GM18907 (cell line): ENCODE measurements around the gene NDUFA3.

ENCODE experiments used
- ATAC-seq: cut with Tn5 transposase; IDR thresholded peaks from one replicate; pipeline ENCODE4 v1.9.1; 2021; ENCODE audit warnings: mild to moderate bottlenecking, moderate library complexity; ENCODE audit not compliant: unreplicated experiment

The NDUFA3 gene

DNA sequence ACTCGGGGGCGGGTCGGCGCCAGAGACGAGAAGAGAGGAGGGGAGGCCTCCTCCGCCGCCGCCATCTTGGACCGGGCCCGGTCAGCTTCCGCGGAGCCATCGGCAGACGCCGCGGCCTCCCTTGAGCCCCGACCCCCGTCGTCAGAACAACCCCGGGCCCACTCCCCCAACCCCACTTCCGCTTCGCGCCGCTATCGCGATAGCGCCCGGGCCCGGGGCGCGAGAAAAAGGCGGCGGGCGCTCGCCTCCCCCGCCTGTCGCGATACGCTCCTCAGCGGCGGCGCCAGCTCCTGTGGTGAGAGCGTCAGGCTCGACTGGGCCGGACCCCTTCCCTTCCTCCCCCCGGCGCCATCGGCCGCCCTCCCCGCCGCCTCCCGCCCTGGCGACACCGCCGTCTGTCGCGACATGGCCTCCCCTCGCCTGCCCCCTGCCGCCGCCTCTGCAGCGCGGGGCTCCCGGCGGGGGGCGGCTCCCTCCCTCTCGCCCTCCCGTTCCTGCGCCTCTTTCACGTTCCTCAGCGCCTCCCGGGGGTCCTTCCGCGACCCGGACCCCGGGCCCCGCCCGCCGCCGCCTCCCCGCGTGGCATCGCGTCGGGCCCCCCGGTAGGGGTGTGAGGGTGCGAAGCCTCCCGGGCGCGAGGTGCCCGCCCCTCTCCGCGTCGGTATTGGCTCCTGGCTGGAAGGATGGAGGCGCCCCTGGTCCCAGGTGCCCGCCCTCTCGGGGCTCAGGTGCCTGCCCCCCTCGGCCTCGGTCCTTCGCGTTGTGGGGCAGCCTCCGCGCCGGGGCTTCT is 35.2 kb downstream of the NDUFA3 start, which contains the start of gene CNOT3:
TSS of gene CNOT3 (plus strand) at position 64 of the 790 bp plus-strand sequence. CDS start 5,217 bp downstream, outside the sequence.
- ATAC-seq: no peak

DNA sequence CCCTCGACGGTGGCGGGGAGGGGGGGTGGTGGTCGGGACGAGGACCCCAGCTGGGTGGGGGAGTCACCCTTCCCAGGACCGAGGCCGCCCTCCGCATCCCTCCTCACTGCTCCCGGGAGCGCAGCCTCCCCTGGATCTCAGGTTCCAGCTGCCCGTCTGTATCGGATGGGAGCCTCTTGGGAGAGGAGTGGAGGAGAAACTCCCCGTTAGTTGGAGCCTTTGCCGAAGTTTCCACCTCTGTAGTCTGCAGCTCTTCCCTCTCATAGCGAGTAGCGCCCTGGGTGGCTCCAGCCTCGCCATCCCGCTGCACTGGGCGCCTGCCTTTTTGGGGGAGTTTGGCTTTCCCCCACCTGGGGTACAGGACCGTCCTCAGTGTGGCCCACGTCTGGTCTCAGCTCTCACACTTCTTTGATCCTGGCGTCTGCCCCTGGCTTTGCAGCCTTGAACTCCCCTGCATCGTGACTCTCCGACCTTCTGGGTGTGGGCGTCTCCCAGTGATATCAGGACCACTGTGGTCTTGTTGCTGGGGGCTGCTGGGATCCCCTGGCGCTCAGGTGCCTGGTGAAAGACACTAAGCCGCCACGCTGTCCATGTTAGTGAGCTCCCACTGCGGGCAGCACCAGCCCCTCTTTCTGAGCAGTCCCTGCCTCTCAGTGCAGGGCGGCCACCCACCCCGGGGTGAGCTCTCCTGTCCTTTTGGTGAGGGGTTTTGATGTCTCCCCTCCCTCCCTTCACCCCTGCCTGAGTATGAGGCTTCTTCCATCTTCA is 36.0 kb downstream of the NDUFA3 start:
- ATAC-seq: no peak

DNA sequence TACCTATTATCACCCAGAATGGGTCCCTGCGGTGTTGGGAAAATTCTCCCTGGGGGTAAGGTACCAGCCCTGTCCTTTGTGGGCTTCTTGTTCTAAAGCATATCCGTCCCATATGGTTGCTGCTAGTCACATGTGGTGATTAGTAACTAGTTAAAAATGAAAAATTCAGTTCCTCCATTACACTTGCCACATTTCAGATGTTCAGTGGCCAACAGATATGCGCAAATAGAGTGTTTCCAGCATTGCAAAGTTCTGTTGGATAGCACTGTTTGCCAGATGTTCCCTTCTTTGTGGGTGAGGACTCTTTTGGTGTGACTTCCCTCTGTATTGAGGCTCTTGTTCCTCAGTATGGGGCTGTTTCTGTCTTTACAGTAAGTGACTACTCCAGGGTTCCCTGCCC is 38.7 kb downstream of the NDUFA3 start:
- ATAC-seq: no peak

DNA sequence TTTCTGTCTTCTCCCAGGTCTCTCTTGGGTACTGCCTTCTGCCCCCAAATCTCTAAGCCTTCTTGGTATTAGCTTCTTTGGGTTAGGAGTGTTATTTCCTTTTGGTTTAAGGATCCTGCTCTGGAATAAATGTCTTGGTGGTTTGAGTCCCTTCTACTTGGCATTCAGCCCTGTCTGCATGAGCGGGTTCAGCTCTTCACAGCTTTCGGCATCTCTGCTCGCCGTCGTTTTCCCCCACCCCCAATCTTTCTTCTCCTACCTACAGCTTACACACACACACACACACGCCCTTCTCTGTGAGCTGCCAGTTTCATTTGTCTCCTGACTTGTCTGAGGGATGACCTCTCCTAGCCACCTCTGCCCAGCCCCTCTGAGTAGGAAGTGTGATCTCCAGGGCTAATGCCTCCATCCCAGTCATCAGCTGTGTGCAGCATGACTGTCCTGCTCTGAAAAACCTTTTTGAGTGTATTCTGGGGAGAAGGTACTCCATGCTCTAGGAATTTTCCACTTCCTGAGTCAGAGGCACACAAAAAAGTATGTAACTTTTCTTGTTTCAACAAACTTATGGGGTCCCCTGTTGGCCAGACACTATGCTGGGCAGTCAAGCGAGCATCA is 39.6 kb downstream of the NDUFA3 start:
- ATAC-seq: no peak

DNA sequence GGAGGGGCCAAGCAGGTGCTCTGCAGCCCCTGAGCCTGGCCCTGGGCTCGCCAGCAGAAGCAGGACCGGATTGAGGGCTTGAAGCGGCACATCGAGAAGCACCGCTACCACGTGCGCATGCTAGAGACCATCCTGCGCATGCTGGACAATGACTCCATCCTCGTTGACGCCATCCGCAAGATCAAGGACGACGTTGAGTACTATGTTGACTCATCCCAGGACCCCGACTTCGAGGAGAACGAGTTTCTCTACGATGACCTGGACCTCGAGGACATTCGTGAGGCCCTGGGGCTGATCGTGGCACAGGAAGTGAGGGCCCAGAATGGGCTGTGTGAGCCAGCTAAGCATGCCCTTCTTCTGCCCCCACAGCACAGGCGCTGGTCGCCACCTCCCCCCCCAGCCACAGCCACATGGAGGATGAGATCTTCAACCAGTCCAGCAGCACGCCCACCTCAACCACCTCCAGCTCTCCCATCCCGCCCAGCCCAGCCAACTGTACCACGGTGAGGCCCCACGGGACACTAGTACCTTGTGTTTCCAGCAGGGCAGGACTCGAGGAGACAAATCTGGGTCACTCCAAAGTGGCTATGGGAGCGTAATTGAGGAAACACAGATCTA is 43.0 kb downstream of the NDUFA3 start:
- no peak for ATAC-seq

DNA sequence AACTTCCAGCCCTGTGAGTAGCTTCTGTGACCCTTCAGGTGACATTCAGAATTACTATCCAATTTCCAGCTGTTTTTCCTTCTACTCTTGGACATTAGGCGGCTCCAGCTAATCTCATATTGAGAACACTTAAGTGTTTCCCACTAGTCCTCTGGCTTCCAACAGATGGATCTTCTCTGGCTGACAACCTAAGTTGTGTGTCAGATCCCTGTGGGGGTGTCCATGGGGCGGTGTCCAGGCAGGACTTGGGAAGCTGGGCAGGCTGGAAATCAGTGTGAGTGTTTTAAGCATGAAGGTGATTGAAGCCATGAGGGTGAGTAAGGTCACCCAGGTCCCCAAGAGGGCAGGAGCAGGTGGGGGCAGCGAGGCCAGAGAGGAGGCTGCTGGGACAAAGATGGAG is 45.0 kb downstream of the NDUFA3 start:
- no peak for ATAC-seq

DNA sequence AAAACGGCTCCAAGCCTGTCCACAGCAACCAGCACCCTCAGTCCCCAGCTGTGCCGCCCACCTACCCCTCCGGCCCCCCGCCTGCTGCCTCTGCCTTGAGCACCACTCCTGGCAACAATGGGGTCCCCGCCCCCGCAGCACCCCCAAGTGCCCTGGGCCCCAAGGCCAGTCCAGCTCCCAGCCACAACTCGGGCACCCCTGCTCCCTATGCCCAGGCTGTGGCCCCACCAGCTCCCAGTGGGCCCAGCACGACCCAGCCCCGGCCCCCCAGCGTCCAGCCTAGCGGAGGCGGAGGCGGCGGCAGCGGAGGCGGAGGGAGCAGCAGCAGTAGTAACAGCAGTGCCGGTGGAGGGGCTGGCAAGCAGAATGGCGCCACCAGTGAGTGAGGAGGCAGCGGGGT is 45.5 kb downstream of the NDUFA3 start:
- no peak for ATAC-seq

DNA sequence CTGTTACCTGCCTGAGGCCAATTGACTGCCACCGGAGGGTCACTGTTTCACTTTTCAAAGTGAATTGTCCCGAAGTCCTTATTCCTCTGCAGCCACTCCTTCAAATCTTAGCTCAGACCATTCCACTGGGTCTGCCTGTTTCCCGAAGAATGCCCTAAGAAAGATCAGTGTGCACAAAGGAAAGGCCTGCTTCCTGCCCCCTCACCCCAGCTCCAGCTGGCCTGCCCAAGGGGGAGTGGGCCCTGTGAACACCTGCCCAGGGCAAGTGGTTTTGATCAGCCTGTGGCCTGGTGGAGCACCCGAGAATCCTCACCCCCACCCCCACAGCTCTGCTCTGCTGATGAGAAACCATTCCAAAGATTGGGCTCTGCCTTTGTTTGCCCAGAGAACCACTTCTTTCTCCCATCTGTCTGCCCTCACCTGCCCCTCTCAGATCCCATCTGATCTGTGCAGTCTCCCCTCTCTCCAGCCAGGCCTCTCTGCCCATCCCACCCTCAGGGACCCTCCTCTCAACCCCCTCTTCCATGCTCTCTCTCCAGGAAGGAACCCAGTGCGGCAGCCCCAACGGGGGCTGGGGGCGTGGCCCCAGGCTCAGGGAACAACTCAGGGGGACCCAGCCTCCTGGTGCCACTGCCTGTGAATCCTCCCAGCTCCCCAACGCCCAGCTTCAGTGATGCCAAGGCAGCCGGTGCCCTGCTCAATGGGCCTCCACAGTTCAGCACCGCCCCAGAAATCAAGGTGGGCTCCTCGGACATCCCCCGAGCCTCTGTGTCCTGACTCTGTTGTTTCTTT is 46.6 kb downstream of the NDUFA3 start:
- ATAC-seq: no peak

DNA sequence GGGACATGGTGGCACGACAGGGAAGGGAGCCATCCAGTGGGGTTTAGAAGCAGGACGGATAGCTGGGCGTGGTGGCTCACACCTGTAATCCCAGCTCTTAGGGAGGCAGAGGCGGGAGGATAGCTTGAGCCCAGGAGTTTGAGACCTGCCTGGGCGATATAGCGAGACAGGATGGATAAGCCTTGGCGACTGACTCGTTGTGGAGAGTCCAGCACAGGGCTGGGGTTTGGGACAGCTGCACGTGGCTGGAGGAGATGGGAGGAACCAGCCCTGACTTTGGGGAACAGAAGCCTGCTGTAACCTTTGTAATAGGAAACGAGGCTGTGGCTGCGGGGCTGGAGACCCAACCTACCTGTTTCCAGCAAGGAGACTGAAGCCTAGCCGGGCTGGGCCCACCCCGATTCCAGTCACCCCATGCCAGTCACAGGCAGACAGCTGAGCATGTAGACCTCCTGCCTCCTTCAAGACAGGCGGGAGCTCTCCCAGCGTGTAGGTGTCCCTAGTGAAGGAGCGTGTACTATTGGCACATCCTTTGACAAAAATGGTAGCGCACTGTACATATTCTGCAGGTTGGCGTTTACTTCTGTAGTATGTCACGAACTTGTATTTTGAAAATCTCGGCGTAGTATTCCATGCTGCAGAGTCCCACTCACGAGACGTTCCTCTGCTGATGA is 48.8 kb downstream of the NDUFA3 start:
- no peak for ATAC-seq

DNA sequence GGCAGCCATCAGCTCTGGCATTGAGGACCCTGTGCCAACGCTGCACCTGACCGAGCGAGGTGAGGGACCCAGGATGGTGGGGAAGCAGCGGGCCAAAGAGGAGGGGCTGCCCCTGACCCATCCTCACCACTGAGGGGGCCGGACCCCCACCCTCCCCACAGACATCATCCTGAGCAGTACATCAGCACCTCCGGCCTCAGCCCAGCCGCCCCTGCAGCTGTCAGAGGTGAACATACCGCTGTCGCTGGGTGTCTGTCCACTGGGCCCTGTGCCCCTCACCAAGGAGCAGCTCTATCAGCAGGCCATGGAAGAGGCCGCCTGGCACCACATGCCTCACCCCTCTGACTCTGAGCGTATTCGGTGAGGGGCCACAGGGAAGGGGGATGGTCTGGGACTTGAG is 49.6 kb downstream of the NDUFA3 start:
- ATAC-seq: no peak

DNA sequence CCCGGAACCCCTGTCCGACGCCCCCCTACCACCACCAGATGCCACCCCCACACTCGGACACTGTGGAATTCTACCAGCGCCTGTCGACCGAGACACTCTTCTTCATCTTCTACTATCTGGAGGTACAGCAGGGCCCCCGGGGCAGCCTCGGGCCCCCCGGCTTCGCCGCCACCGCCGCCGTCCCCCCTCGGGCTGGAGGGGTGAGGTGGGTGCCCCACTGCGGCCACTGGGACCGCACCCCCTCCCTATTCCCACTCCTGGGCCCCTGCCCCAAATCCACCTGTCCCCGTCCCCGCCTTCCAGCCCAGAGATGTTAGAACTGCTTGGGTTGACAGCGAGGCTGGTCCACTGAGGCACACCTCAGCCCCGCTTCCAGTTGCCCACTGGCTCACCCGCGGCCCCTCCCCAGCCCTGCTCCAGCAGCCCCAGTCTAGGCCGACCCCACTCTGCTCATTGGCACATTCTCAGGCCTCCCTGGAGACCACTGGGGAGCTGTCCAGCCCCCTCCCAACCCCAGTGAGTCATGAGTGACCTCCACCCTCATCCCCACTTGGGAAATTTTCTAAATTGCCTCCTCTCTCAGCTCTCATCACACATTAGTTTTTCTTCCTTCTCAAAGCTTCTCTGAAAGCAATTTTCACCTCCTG is 50.3 kb downstream of the NDUFA3 start:
- no peak for ATAC-seq

DNA sequence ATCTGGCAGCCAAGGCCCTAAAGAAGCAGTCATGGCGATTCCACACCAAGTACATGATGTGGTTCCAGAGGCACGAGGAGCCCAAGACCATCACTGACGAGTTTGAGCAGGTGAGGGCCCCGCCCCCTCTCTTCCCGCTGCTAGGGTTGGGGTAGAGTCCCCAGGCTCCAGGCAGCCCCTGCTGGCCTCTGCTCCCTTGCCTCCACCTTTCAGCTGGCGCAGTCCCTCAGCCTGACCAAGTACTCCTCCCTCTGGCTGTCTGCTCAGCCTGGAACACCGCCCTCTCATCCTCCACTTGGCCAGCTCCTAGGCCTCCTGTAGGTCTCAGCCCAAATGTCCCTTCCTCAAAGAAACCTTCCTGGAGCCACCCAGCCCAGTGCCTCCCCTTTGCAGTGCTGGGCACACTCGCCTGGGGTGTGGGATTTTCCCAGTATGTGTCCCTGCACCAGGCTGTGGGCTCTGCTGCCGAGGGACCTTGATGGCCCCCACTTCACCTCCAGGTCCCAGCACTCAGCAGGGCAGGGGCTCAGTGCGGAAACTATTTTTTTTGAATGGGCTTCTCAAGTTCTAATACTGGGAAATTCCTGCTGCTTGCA is 51.2 kb downstream of the NDUFA3 start:
- no peak for ATAC-seq

DNA sequence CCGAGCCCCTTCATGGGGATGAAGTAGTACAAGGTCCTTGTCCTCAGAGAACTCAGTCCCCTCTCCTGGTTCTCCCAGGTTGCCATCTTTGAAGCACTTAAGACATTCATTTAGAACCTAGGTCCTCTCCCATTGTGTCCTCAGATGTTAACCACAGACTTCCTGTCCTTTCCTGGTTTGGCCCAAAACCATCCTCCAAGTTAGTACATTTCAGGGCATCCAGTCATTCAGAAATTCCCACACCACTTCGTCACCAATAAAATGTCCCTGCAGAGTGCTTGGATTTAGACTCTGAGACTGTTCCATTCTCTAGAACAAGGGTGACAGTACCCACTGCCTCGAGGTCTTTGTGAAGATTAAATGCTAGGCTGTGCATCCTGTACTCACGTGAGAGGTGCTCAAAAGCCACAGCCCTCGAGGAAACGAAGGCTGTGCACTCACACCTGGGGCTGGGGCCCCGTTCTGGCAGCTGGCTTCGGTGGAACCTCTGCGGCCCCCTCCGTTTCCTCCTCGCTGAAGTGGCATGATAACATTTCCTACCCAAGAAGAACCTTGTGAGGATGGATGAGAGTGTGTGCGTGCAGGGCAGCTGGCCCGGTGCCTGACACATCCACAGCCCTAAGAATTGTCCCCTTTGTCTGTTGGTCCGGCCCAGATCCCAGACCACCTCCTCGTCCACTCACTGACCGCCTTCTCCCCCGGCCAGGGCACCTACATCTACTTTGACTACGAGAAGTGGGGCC is 52.1 kb downstream of the NDUFA3 start:
- ATAC-seq: no peak

DNA sequence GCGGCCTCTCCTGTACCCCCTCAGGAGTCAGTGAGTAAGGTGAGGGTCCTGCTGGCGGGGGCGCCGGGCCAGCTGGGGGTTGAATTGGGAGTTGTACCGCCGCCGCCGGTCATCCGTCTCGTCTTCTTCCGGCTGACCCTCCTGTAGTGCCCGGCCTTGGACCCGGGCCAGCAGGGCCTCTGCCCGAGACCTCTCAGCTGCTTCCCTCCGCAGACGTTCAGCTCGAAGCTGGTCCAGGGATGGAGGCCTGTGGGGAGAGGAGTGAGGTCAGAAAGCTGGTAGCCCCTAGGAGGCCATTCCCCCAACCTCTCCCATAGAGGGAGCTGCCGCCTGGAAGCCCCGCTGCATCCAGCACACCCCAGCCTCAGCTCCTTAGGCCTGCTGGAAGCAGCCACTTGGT is 53.0 kb downstream of the NDUFA3 start:
- ATAC-seq: no peak

DNA sequence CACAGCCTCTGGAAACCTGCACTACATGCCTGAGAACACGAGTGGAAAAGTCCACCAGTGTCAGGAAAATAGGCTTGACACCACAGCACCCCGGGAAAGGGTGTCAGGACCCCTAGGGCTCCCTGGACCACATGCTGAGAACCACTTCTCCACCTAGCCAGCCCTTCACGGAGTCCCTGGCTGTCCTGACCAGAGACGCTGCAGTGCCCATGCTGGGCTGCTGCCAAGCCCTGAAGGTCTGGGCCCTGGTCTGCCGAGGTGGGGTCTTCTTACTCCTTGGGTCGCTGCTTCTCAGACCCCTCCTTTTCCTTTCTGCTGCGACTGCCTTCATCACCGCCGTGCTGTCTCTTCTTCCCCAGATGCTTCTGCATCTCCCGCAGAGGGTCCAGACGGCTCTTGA is 53.8 kb downstream of the NDUFA3 start:
- ATAC-seq: no peak

DNA sequence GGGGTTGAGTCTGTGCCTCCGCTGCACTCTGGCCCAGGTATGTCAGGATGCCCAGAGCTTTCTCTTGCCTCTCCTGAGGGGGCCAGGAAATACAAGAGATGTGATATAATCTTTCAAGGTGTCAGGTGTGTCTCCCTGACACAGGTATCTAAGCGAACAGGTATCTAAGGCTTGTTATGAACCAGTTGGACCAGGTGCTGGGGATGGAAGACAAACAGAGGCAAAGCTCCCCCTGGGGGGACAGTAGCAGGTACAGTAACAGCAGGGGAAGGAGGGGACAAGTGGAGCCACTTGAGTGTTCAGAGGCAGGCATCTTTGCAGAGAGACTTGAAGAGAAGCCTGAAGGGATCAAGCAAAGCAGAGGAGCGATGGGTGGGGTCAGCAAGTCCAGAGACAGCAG is 54.3 kb downstream of the NDUFA3 start:
- no peak for ATAC-seq
